HepG2 (cell line): ENCODE results near the gene ATAD3C. TPM values are rescaled to one million over a fixed set of nuclear protein-coding genes. Genes with fewer than 3 reads are reported as not detected.

Source experiments
- ARNT2 ChIP-seq: sonication (generic); formaldehyde crosslinking; IDR thresholded peaks from 2 replicates; pipeline ENCODE4 v1.8.0; 2022; ENCODE audit warnings: mild to moderate bottlenecking, low read depth, missing genetic modification reagents, moderate library complexity
- FOXA1 ChIP-seq, 2 experiments: fragments of 450-650 bp in 1 of 2; sonication (generic) in 1 of 2; formaldehyde crosslinking in 1 of 2; IDR thresholded peaks; 2 replicates each; pipeline versions ENCODE4 v1.4.0 to v1.6.1; 2016 to 2020; ENCODE audit warnings: missing genetic modification reagents in 1 of 2
- GTF2F1 ChIP-seq: fragments of 150-350 bp; IDR thresholded peaks from 2 replicates; pipeline ENCODE4 v1.6.1; 2014; ENCODE audit warnings: low read length
- HES4 ChIP-seq: sonication (generic); formaldehyde crosslinking; IDR thresholded peaks from 2 replicates; pipeline ENCODE4 v1.9.0; 2021; ENCODE audit warnings: mild to moderate bottlenecking, missing genetic modification reagents, borderline replicate concordance
- HIVEP1 ChIP-seq: sonication (generic); formaldehyde crosslinking; IDR thresholded peaks from 2 replicates; pipeline ENCODE4 v1.4.0; 2020; ENCODE audit warnings: mild to moderate bottlenecking, missing genetic modification reagents
- JUN ChIP-seq: sonication (generic); formaldehyde crosslinking; IDR thresholded peaks from 2 replicates; pipeline ENCODE4 v1.4.0; 2020; ENCODE audit warnings: mild to moderate bottlenecking, missing genetic modification reagents
- MEIS2 ChIP-seq: sonication (generic); formaldehyde crosslinking; IDR thresholded peaks from 2 replicates; pipeline ENCODE4 v1.9.0; 2021; ENCODE audit warnings: mild to moderate bottlenecking, missing genetic modification reagents
- SIX4 ChIP-seq: sonication (generic); formaldehyde crosslinking; IDR thresholded peaks from 2 replicates; pipeline ENCODE4 v1.4.0; 2020; ENCODE audit warnings: missing genetic modification reagents
- SMYD3 ChIP-seq: sonication (generic); formaldehyde crosslinking; IDR thresholded peaks from 2 replicates; pipeline ENCODE4 v1.8.1; 2023; ENCODE audit warnings: mild to moderate bottlenecking, missing genetic modification reagents
- SP2 ChIP-seq: sonication (generic); formaldehyde crosslinking; IDR thresholded peaks from 2 replicates; pipeline ENCODE4 v1.5.1; 2020; ENCODE audit warnings: mild to moderate bottlenecking, missing genetic modification reagents
- SRY ChIP-seq: sonication (generic); formaldehyde crosslinking; IDR thresholded peaks from 2 replicates; pipeline ENCODE4 v1.8.0; 2022; ENCODE audit warnings: mild to moderate bottlenecking, missing genetic modification reagents
- ZFP36 ChIP-seq: fragments of 150-350 bp; IDR thresholded peaks from 2 replicates; pipeline ENCODE4 v1.6.1; 2018; ENCODE audit warnings: borderline replicate concordance, low read length, low read depth; ENCODE audit not compliant: partially characterized antibody
- ZNF232 ChIP-seq: sonication (generic); formaldehyde crosslinking; IDR thresholded peaks from 2 replicates; pipeline ENCODE4 v1.4.0; 2020; ENCODE audit warnings: missing genetic modification reagents, borderline replicate concordance
- ZNF446 ChIP-seq: sonication (generic); formaldehyde crosslinking; IDR thresholded peaks from 2 replicates; pipeline ENCODE4 v1.5.0; 2020; ENCODE audit warnings: mild to moderate bottlenecking, missing genetic modification reagents
- ZNF556 ChIP-seq: sonication (generic); formaldehyde crosslinking; IDR thresholded peaks from 2 replicates; pipeline ENCODE4 v1.4.0; 2020; ENCODE audit warnings: mild to moderate bottlenecking, missing genetic modification reagents, borderline replicate concordance
- ZNF563 ChIP-seq: sonication (generic); formaldehyde crosslinking; IDR thresholded peaks from 2 replicates; pipeline ENCODE4 v1.8.0; 2022; ENCODE audit warnings: mild to moderate bottlenecking, moderate library complexity, missing genetic modification reagents
- ZNF607 ChIP-seq: sonication (generic); formaldehyde crosslinking; IDR thresholded peaks from 2 replicates; pipeline ENCODE4 v1.5.1; 2020; ENCODE audit warnings: missing genetic modification reagents, mild to moderate bottlenecking, borderline replicate concordance
- polyA plus RNA-seq, 8 experiments: library from polyadenylated mRNA; depleted of rRNA in 3 of 8; stranded (reverse) in 7 of 8; unstranded in 1 of 8; fragments of >200 nt; fragmentation: Illumina TruSeq in 4 of 8; extraction: Trizol in 4 of 8; gene quantifications; 2 replicates each; pipeline versions ENCODE4 v1.2.1 to v1.2.3, GENCODE V29; 2011 to 2016; ENCODE audit warnings: low read depth in 4 of 8, missing spikeins in 1 of 8, mixed read lengths in 1 of 8; ENCODE audit not compliant: insufficient read depth in 1 of 8
- total RNA-seq, 5 experiments: library from RNA; depleted of rRNA; stranded (reverse); fragments of >200 nt; fragmentation: Illumina TruSeq; extraction: Trizol; gene quantifications; 2 replicates each; pipeline ENCODE4 v1.2.3, GENCODE V29; 2016; ENCODE audit warnings: low read depth in 1 of 5
- TF ChIP-seq, protein P1 (sequence below): sonication (generic); formaldehyde crosslinking; IDR thresholded peaks from 2 replicates; pipeline ENCODE4 v1.9.0; 2022; ENCODE audit warnings: low read depth, missing genetic modification reagents
- TF ChIP-seq, protein P2 (sequence below): sonication (generic); formaldehyde crosslinking; IDR thresholded peaks from 2 replicates; pipeline ENCODE4 v1.5.0; 2020; ENCODE audit warnings: mild to moderate bottlenecking, missing genetic modification reagents
- TF ChIP-seq, protein P3 (sequence below): sonication (generic); formaldehyde crosslinking; IDR thresholded peaks from 2 replicates; pipeline ENCODE4 v1.5.0; 2020; ENCODE audit warnings: missing genetic modification reagents
- TF ChIP-seq, protein P4 (sequence below): sonication (generic); formaldehyde crosslinking; IDR thresholded peaks from 2 replicates; pipeline ENCODE4 v1.5.0; 2020; ENCODE audit warnings: missing genetic modification reagents

The ATAD3C gene
- total and polyA plus RNA-seq, 2 of the 13 experiments (the other 11 are each of a cell fraction or from before 2014, with no cell fraction given) = 2.4 to 3.2 TPM

DNA sequence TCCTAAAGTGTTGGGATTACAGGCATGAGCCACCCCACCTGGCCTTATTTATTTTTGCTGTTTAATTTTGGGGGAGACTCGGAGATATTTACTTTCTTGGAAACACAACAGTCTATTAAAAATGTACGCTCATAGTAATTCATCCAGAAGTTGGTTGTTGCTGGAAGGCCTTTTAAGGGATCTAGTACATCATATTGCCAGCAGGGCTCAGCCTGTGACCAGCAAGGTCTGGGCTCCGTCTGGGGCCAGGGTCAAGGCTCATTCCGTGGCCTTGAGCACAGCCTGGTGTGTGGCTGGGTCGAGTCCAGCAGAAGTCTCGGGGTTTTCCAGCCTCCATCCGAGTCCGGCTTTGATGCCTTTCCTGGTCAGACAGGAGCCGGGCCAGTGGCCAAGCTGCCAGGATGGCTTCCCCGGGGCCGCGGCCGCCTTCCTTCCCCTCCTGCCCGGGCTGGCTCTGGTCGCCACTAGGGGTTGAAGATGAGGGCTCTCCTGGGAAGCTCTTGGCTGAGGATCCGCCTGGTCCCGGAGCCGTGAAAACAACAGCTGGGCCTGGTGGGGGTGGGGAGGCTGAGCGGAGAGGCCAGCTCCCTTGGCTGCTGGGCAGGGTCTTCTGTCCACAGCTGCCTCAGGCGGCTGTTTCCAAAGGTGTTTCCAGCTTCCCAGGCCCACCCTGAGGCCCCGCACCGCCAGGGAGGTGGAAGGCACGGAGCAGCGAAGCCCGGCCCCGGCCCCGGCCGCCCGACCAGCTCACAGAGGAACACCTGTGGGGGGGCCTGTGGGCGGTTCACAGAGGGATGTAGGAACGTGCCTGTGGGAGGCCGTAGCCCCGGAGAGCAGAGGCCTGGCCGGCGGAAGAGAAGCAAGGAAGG, 19.1 kb upstream of the ATAD3C start (continued):
- TF ChIP-seq, protein P1, sequence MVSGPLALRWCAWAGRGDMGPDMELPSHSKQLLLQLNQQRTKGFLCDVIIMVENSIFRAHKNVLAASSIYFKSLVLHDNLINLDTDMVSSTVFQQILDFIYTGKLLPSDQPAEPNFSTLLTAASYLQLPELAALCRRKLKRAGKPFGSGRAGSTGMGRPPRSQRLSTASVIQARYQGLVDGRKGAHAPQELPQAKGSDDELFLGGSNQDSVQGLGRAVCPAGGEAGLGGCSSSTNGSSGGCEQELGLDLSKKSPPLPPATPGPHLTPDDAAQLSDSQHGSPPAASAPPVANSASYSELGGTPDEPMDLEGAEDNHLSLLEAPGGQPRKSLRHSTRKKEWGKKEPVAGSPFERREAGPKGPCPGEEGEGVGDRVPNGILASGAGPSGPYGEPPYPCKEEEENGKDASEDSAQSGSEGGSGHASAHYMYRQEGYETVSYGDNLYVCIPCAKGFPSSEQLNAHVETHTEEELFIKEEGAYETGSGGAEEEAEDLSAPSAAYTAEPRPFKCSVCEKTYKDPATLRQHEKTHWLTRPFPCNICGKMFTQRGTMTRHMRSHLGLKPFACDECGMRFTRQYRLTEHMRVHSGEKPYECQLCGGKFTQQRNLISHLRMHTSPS = no peak; the same call in 1 of the 2 replicates
- TF ChIP-seq ZNF607 (CRISPR knock-in tag) = peak; percentile 70; the same call in 1 of the 2 replicates
- TF ChIP-seq ZNF563 (CRISPR knock-in tag) = 0 out of 2 replicates have a peak, but pooled peaks have one; percentile 17
- TF ChIP-seq, protein P2, sequence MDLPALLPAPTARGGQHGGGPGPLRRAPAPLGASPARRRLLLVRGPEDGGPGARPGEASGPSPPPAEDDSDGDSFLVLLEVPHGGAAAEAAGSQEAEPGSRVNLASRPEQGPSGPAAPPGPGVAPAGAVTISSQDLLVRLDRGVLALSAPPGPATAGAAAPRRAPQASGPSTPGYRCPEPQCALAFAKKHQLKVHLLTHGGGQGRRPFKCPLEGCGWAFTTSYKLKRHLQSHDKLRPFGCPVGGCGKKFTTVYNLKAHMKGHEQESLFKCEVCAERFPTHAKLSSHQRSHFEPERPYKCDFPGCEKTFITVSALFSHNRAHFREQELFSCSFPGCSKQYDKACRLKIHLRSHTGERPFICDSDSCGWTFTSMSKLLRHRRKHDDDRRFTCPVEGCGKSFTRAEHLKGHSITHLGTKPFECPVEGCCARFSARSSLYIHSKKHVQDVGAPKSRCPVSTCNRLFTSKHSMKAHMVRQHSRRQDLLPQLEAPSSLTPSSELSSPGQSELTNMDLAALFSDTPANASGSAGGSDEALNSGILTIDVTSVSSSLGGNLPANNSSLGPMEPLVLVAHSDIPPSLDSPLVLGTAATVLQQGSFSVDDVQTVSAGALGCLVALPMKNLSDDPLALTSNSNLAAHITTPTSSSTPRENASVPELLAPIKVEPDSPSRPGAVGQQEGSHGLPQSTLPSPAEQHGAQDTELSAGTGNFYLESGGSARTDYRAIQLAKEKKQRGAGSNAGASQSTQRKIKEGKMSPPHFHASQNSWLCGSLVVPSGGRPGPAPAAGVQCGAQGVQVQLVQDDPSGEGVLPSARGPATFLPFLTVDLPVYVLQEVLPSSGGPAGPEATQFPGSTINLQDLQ (CRISPR knock-in tag) = 0 out of 2 replicates have a peak, but pooled peaks have one; percentile 27
- no peak for TF ChIP-seq JUN (CRISPR knock-in tag)
- 0 out of 2 replicates have a peak, but pooled peaks have one; percentile 37 for TF ChIP-seq SP2
- TF ChIP-seq ARNT2 (CRISPR knock-in tag) = 0 out of 2 replicates have a peak, but pooled peaks have one; percentile 60
- peak; percentile 20; the same call in 1 of the 2 replicates for TF ChIP-seq MEIS2 (CRISPR knock-in tag)
- TF ChIP-seq SIX4 (CRISPR knock-in tag) = no peak
- TF ChIP-seq, protein P3, sequence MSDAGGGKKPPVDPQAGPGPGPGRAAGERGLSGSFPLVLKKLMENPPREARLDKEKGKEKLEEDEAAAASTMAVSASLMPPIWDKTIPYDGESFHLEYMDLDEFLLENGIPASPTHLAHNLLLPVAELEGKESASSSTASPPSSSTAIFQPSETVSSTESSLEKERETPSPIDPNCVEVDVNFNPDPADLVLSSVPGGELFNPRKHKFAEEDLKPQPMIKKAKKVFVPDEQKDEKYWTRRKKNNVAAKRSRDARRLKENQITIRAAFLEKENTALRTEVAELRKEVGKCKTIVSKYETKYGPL (CRISPR knock-in tag) = no peak
- peak; percentile 32 for TF ChIP-seq HIVEP1 (CRISPR knock-in tag)
- TF ChIP-seq HES4 (CRISPR knock-in tag) = no peak
- no peak for TF ChIP-seq GTF2F1
- TF ChIP-seq ZNF232 = no peak
- no peak for TF ChIP-seq FOXA1 (IDR thresholded peaks at IDR 0.05)
- TF ChIP-seq FOXA1 (CRISPR knock-in tag; IDR thresholded peaks at IDR 0.05) = no peak
- TF ChIP-seq SMYD3 (CRISPR knock-in tag) = no peak
- TF ChIP-seq SRY (CRISPR knock-in tag) = no peak
- TF ChIP-seq, protein P4, sequence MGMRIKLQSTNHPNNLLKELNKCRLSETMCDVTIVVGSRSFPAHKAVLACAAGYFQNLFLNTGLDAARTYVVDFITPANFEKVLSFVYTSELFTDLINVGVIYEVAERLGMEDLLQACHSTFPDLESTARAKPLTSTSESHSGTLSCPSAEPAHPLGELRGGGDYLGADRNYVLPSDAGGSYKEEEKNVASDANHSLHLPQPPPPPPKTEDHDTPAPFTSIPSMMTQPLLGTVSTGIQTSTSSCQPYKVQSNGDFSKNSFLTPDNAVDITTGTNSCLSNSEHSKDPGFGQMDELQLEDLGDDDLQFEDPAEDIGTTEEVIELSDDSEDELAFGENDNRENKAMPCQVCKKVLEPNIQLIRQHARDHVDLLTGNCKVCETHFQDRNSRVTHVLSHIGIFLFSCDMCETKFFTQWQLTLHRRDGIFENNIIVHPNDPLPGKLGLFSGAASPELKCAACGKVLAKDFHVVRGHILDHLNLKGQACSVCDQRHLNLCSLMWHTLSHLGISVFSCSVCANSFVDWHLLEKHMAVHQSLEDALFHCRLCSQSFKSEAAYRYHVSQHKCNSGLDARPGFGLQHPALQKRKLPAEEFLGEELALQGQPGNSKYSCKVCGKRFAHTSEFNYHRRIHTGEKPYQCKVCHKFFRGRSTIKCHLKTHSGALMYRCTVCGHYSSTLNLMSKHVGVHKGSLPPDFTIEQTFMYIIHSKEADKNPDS = no peak
- TF ChIP-seq ZFP36 = no peak
- peak; percentile 40; the same call in 1 of the 2 replicates for TF ChIP-seq ZNF556 (CRISPR knock-in tag)
- TF ChIP-seq ZNF446 (CRISPR knock-in tag) = no peak
